Testis (tissue), 2 donors: ENCODE results near the gene TBX1.

ENCODE experiments used
- POLR2A ChIP-seq: fragments of 450-650 bp; IDR thresholded peaks from one replicate; pipeline ENCODE4 v1.6.1; 2017; ENCODE audit warnings: antibody characterized with exemption, mild to moderate bottlenecking, moderate library complexity
- TF ChIP-seq, protein P1 (sequence below), 3 experiments: fragments of 450-650 bp in 2 of 3; fragments of 200-600 bp in 1 of 3; sonication (generic) in 1 of 3; IDR thresholded peaks; one replicate each; pipeline ENCODE4 v1.5.1; 2016 to 2019; ENCODE audit warnings: antibody characterized with exemption in 3 of 3, mild to moderate bottlenecking in 2 of 3, moderate library complexity in 1 of 3

GRCh38 chr22:19757985-19758895 is 2.3 kb upstream of the TBX1 start:
- TF ChIP-seq POLR2A = no peak
- TF ChIP-seq, protein P1, sequence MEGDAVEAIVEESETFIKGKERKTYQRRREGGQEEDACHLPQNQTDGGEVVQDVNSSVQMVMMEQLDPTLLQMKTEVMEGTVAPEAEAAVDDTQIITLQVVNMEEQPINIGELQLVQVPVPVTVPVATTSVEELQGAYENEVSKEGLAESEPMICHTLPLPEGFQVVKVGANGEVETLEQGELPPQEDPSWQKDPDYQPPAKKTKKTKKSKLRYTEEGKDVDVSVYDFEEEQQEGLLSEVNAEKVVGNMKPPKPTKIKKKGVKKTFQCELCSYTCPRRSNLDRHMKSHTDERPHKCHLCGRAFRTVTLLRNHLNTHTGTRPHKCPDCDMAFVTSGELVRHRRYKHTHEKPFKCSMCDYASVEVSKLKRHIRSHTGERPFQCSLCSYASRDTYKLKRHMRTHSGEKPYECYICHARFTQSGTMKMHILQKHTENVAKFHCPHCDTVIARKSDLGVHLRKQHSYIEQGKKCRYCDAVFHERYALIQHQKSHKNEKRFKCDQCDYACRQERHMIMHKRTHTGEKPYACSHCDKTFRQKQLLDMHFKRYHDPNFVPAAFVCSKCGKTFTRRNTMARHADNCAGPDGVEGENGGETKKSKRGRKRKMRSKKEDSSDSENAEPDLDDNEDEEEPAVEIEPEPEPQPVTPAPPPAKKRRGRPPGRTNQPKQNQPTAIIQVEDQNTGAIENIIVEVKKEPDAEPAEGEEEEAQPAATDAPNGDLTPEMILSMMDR (IDR thresholded peaks at IDR 0.05) = no peak
